Measurements from ENCODE around the gene NFIC.

DNA sequence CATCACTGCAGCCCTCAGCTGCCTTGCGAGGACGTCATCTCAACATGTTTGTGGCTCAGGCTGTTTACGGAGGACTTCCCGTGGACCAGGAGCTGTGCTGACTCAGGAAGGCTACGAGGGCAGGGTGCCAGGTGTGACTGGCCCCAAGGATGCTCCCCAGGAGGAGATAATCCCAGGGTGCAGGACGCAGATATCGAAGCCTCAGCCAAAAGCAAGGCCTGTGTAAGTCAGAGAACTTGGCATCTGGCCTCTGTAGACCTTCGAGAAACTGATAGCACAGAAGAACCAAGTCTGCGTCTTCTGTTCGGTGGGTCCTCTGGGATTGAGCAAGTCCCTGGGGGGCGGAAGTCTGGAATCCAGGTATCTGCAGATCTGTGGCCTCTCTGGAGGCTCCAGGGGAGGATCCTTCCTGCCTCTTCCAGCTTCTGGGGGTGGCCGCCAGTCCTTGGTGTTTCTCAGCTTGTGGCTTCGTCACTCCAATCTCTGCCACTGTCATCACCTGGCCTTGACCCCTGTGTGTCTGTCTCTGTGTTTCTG is 136.7 kb downstream of the NFIC start:
- TF ChIP-seq, protein P1, sequence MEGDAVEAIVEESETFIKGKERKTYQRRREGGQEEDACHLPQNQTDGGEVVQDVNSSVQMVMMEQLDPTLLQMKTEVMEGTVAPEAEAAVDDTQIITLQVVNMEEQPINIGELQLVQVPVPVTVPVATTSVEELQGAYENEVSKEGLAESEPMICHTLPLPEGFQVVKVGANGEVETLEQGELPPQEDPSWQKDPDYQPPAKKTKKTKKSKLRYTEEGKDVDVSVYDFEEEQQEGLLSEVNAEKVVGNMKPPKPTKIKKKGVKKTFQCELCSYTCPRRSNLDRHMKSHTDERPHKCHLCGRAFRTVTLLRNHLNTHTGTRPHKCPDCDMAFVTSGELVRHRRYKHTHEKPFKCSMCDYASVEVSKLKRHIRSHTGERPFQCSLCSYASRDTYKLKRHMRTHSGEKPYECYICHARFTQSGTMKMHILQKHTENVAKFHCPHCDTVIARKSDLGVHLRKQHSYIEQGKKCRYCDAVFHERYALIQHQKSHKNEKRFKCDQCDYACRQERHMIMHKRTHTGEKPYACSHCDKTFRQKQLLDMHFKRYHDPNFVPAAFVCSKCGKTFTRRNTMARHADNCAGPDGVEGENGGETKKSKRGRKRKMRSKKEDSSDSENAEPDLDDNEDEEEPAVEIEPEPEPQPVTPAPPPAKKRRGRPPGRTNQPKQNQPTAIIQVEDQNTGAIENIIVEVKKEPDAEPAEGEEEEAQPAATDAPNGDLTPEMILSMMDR (IDR thresholded peaks at IDR 0.05; ENCODE audit: low read depth, low read length, poor library complexity, severe bottlenecking) = no peak
- TF ChIP-seq EZH2phosphoT487 (IDR thresholded peaks at IDR 0.05; ENCODE audit: borderline replicate concordance, low read length) = no peak

All from DOHH2 (cell line).